HEK293 (cell line): ENCODE measurements around the gene FSTL4.

Experiments used
- CTCF ChIA-PET: fragments of 350-600 bp; formaldehyde crosslinking; extraction: SDS; loops from one replicate; lab custom pipeline; 2021; ENCODE audit warnings: antibody characterized with exemption; lab: Yijun Ruan, JAX
- POLR2A ChIA-PET: fragments of 300-600 bp; formaldehyde crosslinking; extraction: SDS; loops from one replicate; lab custom pipeline; 2020; ENCODE audit warnings: antibody characterized with exemption, inconsistent platforms; lab: Yijun Ruan, JAX
- H3K27ac ChIP-seq: fragments of 200-500 bp; sonication (Bioruptor generic); 2 replicates; pipeline ENCODE4 v1.5.1; 2014; ENCODE audit warnings: low read depth, low read length, control low read depth, inconsistent platforms; ENCODE audit errors: extremely low read depth
- H3K36me3 ChIP-seq, 2 experiments: fragments of 200-500 bp in 1 of 2; sonication (Bioruptor generic) in 1 of 2; 1 replicate in 1 of 2; 2 replicates in 1 of 2; pipeline ENCODE4 v1.5.1; 2014 to 2017; ENCODE audit warnings: inconsistent platforms in 2 of 2, low read length in 2 of 2; ENCODE audit not compliant: control insufficient read depth in 2 of 2, insufficient read depth in 1 of 2
- H3K4me1 ChIP-seq: fragments of 200-500 bp; sonication (Bioruptor generic); 2 replicates; pipeline ENCODE4 v1.5.1; 2014; ENCODE audit warnings: mild to moderate bottlenecking, low read length, inconsistent platforms; ENCODE audit not compliant: control insufficient read depth, insufficient read depth
- H3K4me3 ChIP-seq: 2 replicates; pipeline ENCODE4 v1.5.1; 2011; ENCODE audit warnings: low read depth, mild to moderate bottlenecking, control low read depth, low read length, moderate library complexity
- H3K9me3 ChIP-seq: fragments of 200-500 bp; sonication (Bioruptor generic); 2 replicates; pipeline ENCODE4 v1.5.1; 2014; ENCODE audit warnings: low read depth, low read length, inconsistent platforms; ENCODE audit not compliant: control insufficient read depth, insufficient read depth
- GFI1B ChIP-seq: fragments of 450-650 bp; formaldehyde crosslinking; IDR thresholded peaks from 2 replicates; pipeline ENCODE4 v1.5.1; 2016; ENCODE audit warnings: missing biosample characterization, missing genetic modification characterization
- IKZF3 ChIP-seq: fragments of 450-650 bp; IDR thresholded peaks from 2 replicates; pipeline ENCODE4 v1.5.0; 2018; ENCODE audit warnings: missing biosample characterization, mild to moderate bottlenecking, missing genetic modification characterization, moderate library complexity
- MYNN ChIP-seq: fragments of 450-650 bp; formaldehyde crosslinking; IDR thresholded peaks from 2 replicates; pipeline ENCODE4 v1.5.1; 2016; ENCODE audit warnings: missing biosample characterization, missing genetic modification characterization, borderline replicate concordance
- REPIN1 ChIP-seq: fragments of 450-650 bp; formaldehyde crosslinking; IDR thresholded peaks from 2 replicates; pipeline ENCODE4 v1.5.1; 2017; ENCODE audit warnings: missing biosample characterization, missing genetic modification characterization, low read depth
- ZBTB7A ChIP-seq: fragments of 450-650 bp; formaldehyde crosslinking; IDR thresholded peaks from 2 replicates; pipeline ENCODE4 v1.5.1; 2016; ENCODE audit warnings: low read depth, missing biosample characterization, missing genetic modification characterization
- ZBTB8A ChIP-seq: fragments of 450-650 bp; formaldehyde crosslinking; IDR thresholded peaks from 2 replicates; pipeline ENCODE4 v1.5.1; 2016; ENCODE audit warnings: missing biosample characterization, missing genetic modification characterization
- ZFHX2 ChIP-seq: fragments of 450-650 bp; formaldehyde crosslinking; conservative IDR thresholded peaks from 2 replicates; pipeline ENCODE4 v1.5.1; 2016; ENCODE audit warnings: missing biosample characterization, missing genetic modification characterization
- ZNF114 ChIP-seq: fragments of 450-650 bp; formaldehyde crosslinking; IDR thresholded peaks from 2 replicates; pipeline ENCODE4 v1.5.0; 2017; ENCODE audit warnings: missing biosample characterization, missing genetic modification characterization
- ZNF138 ChIP-seq: fragments of 450-650 bp; formaldehyde crosslinking; IDR thresholded peaks from 2 replicates; pipeline ENCODE4 v1.5.1; 2016; ENCODE audit warnings: missing biosample characterization, missing genetic modification characterization, borderline replicate concordance
- ZNF146 ChIP-seq: fragments of 450-650 bp; formaldehyde crosslinking; IDR thresholded peaks from 2 replicates; pipeline ENCODE4 v1.5.1; 2016; ENCODE audit warnings: missing biosample characterization, missing genetic modification characterization
- ZNF24 ChIP-seq: fragments of 450-650 bp; formaldehyde crosslinking; IDR thresholded peaks from 2 replicates; pipeline ENCODE4 v1.5.1; 2016; ENCODE audit warnings: missing biosample characterization, missing genetic modification characterization
- ZNF341 ChIP-seq: fragments of 450-650 bp; formaldehyde crosslinking; IDR thresholded peaks from 2 replicates; pipeline ENCODE4; 2016; ENCODE audit warnings: low read depth, missing biosample characterization, missing genetic modification characterization
- ZNF350 ChIP-seq: fragments of 450-650 bp; formaldehyde crosslinking; IDR thresholded peaks from 2 replicates; pipeline ENCODE4 v1.5.0; 2017; ENCODE audit warnings: missing biosample characterization, mild to moderate bottlenecking, missing genetic modification characterization
- ZNF391 ChIP-seq: fragments of 450-650 bp; formaldehyde crosslinking; IDR thresholded peaks from 2 replicates; pipeline ENCODE4 v1.5.1; 2016; ENCODE audit warnings: low read depth, missing biosample characterization, missing genetic modification characterization, borderline replicate concordance
- ZNF510 ChIP-seq: fragments of 450-650 bp; formaldehyde crosslinking; IDR thresholded peaks from 2 replicates; pipeline ENCODE4 v1.5.1; 2018; ENCODE audit warnings: mild to moderate bottlenecking, missing genetic modification characterization, missing biosample characterization; ENCODE audit not compliant: insufficient replicate concordance
- ZNF664 ChIP-seq: fragments of 450-650 bp; formaldehyde crosslinking; IDR thresholded peaks from 2 replicates; pipeline ENCODE4 v1.5.1; 2016; ENCODE audit warnings: missing biosample characterization, missing genetic modification characterization
- TF ChIP-seq, protein P1 (sequence below): fragments of 450-650 bp; formaldehyde crosslinking; IDR thresholded peaks from 2 replicates; pipeline ENCODE4 v1.5.1; 2016; ENCODE audit warnings: missing biosample characterization, missing genetic modification characterization, low read depth
- TF ChIP-seq, protein P2 (sequence below): fragments of 450-650 bp; formaldehyde crosslinking; IDR thresholded peaks from 2 replicates; pipeline ENCODE4 v1.5.1; 2017; ENCODE audit warnings: missing biosample characterization, missing genetic modification characterization
- TF ChIP-seq, protein P3 (sequence below): fragments of 450-650 bp; formaldehyde crosslinking; conservative IDR thresholded peaks from 2 replicates; pipeline ENCODE4 v1.5.1; 2016; ENCODE audit warnings: low read depth, missing biosample characterization, missing genetic modification characterization

Gene FSTL4

DNA sequence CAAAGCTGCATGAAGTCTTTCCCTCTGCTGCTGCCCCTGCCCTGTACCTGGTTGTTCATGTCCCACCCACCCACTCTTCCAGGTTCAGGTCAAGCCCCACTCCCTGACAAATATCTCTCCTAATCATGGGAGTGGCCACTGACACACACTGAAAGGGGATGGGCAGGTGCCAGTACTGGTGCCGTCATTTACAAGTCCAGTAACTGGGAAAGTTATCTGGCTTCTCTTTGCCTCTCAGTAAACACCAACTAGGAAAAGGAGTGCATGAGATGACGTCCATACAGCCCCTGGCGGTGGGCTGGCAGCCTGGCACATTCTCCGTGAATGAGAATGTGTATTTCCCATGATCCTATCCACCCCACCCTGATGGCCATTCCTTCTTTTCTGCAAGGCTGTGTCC lies 225.2 kb downstream of the FSTL4 start:
- no peaks in the 10 kb centered on the region for H3K4me1 ChIP-seq
- H3K4me3 ChIP-seq, result no peak overlapping the region
- ChIA-PET CTCF (interaction anchor here (0.5 kb wide), 1 partner anchor 18 kb away, joined by 3 read pairs; no protein-coding TSS in a partner anchor), POLR2A (no interaction called here)
- TF ChIP-seq MYNN (tag by site-specific recombination) (no peak), REPIN1 (tag by site-specific recombination) (no peak), ZFHX2 (tag by site-specific recombination) (no peak), ZNF391 (tag by site-specific recombination) (no peak), ZNF24 (no peak)
- TF ChIP-seq, protein P1, sequence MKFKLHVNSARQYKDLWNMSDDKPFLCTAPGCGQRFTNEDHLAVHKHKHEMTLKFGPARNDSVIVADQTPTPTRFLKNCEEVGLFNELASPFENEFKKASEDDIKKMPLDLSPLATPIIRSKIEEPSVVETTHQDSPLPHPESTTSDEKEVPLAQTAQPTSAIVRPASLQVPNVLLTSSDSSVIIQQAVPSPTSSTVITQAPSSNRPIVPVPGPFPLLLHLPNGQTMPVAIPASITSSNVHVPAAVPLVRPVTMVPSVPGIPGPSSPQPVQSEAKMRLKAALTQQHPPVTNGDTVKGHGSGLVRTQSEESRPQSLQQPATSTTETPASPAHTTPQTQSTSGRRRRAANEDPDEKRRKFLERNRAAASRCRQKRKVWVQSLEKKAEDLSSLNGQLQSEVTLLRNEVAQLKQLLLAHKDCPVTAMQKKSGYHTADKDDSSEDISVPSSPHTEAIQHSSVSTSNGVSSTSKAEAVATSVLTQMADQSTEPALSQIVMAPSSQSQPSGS (tag by site-specific recombination), result no peak
- H3K9me3 ChIP-seq, result no peaks in the 10 kb centered on the region
- H3K36me3 ChIP-seq, result no peaks in the 10 kb centered on the region
- H3K27ac ChIP-seq, result no peak overlapping the region

DNA sequence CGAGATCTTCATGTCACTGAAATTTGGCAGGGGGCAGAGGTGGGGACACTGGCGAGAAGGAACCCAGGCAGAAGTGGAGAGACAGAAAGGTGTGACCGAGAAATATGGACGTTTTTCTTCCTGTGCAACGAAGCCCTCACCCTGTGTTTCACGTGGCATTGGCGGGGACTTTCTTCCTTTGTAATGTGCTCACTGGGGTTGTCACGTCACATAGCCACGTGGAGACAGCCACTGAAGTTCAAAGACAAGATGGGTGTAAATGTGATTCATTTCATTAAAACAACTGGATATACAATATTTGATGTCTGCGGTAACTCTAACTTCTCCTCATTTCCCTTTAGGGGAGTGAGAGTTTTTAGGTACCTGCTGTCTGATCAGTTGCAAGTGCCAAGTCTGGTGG lies 225.7 kb downstream of the FSTL4 start:
- Histone ChIP-seq H3K36me3 (no peaks in the 10 kb centered on the region), H3K27ac (no peak overlapping the region), H3K9me3 (no peaks in the 10 kb centered on the region), H3K4me3 (no peak overlapping the region), H3K4me1 (no peaks in the 10 kb centered on the region)
- TF ChIP-seq, protein P2, sequence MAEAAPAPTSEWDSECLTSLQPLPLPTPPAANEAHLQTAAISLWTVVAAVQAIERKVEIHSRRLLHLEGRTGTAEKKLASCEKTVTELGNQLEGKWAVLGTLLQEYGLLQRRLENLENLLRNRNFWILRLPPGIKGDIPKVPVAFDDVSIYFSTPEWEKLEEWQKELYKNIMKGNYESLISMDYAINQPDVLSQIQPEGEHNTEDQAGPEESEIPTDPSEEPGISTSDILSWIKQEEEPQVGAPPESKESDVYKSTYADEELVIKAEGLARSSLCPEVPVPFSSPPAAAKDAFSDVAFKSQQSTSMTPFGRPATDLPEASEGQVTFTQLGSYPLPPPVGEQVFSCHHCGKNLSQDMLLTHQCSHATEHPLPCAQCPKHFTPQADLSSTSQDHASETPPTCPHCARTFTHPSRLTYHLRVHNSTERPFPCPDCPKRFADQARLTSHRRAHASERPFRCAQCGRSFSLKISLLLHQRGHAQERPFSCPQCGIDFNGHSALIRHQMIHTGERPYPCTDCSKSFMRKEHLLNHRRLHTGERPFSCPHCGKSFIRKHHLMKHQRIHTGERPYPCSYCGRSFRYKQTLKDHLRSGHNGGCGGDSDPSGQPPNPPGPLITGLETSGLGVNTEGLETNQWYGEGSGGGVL (tag by site-specific recombination), result no peak
- TF ChIP-seq, protein P3, sequence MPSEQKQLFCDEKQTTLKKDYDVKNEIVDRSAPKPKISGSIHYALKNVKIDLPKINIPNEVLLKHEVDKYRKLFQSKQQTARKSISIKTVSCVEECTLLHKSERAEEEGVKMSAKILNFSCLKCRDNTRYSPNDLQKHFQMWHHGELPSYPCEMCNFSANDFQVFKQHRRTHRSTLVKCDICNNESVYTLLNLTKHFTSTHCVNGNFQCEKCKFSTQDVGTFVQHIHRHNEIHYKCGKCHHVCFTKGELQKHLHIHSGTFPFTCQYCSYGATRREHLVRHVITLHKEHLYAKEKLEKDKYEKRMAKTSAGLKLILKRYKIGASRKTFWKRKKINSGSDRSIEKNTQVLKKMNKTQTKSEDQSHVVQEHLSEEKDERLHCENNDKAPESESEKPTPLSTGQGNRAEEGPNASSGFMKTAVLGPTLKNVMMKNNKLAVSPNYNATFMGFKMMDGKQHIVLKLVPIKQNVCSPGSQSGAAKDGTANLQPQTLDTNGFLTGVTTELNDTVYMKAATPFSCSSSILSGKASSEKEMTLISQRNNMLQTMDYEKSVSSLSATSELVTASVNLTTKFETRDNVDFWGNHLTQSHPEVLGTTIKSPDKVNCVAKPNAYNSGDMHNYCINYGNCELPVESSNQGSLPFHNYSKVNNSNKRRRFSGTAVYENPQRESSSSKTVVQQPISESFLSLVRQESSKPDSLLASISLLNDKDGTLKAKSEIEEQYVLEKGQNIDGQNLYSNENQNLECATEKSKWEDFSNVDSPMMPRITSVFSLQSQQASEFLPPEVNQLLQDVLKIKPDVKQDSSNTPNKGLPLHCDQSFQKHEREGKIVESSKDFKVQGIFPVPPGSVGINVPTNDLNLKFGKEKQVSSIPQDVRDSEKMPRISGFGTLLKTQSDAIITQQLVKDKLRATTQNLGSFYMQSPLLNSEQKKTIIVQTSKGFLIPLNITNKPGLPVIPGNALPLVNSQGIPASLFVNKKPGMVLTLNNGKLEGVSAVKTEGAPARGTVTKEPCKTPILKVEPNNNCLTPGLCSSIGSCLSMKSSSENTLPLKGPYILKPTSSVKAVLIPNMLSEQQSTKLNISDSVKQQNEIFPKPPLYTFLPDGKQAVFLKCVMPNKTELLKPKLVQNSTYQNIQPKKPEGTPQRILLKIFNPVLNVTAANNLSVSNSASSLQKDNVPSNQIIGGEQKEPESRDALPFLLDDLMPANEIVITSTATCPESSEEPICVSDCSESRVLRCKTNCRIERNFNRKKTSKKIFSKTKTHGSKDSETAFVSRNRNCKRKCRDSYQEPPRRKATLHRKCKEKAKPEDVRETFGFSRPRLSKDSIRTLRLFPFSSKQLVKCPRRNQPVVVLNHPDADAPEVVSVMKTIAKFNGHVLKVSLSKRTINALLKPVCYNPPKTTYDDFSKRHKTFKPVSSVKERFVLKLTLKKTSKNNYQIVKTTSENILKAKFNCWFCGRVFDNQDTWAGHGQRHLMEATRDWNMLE (tag by site-specific recombination), result no peak
- no peak for TF ChIP-seq ZNF510 (tag by site-specific recombination)
- no peak for TF ChIP-seq ZNF664 (tag by site-specific recombination)
- ChIA-PET CTCF (interaction anchor here (0.5 kb wide), 1 partner anchor 18 kb away, joined by 3 read pairs; no protein-coding TSS in a partner anchor), POLR2A (no interaction called here)

GRCh38 chr5:133385346-133385745 lies 227.0 kb downstream of the FSTL4 start:
- ChIA-PET POLR2A (no interaction called here), CTCF (interaction anchor here (0.7 kb wide), 1 partner anchor 275 kb away, joined by 3 read pairs; no protein-coding TSS in a partner anchor)

More at GRCh38 chr5:133385346-133385745, 227.0 kb downstream of the FSTL4 start:
- TF ChIP-seq ZNF350, result no peak
- no peak for TF ChIP-seq ZNF146 (tag by site-specific recombination)
- no peak for TF ChIP-seq ZNF138 (tag by site-specific recombination)
- no peak for TF ChIP-seq GFI1B (tag by site-specific recombination)
- TF ChIP-seq ZNF341 (tag by site-specific recombination), result no peak
- TF ChIP-seq ZBTB7A (tag by site-specific recombination), result no peak
- TF ChIP-seq ZNF114 (tag by site-specific recombination), result no peak
- TF ChIP-seq ZBTB8A (tag by site-specific recombination), result no peak
- TF ChIP-seq IKZF3 (tag by site-specific recombination), result no peak
- no peaks in the 10 kb centered on the region for H3K9me3 ChIP-seq
- no peak overlapping the region for H3K4me3 ChIP-seq
- H3K36me3 ChIP-seq, result no peaks in the 10 kb centered on the region
- H3K27ac ChIP-seq, result no peak overlapping the region
- no peaks in the 10 kb centered on the region for H3K4me1 ChIP-seq
